ENCODE data around the gene GALT.
A peak's percentile ranks its signal among the peaks of the same experiment; 100 is the strongest.

The GALT gene

GRCh38 chr9:34651321-34651720, 4.8 kb downstream of the GALT start:
- Histone ChIP-seq H3K36me3 (ENCODE audit: control insufficient read depth in 5 of 5, insufficient read depth in 5 of 5, low read length in 5 of 5) (peaks cover 0 to 24% (median 22%) of the 10 kb centered on the region in 5 donors), H3K4me3 (ENCODE audit: low read depth in 1 of 5, low read length in 5 of 5) (peak overlapping the region; percentile 61 to 83 (median 71)), H3K27me3 (ENCODE audit: control insufficient read depth in 5 of 5, insufficient read depth in 4 of 5, low read length in 5 of 5) (no peaks in the 10 kb centered on the region), H3K4me1 (ENCODE audit: control insufficient read depth in 5 of 5, insufficient read depth in 5 of 5, low read length in 5 of 5) (peaks cover 24 to 67% (median 65%) of the 10 kb centered on the region in 5 donors), H3K9ac (ENCODE audit: low read length in 5 of 5) (peak overlapping the region; percentile 17 to 82 (median 56)), H3K27ac (ENCODE audit: low read depth, low read length) (peak overlapping the region; percentile 93), H3K9me3 (ENCODE audit: control insufficient read depth in 5 of 5, low read length in 5 of 5) (no peaks in the 10 kb centered on the region)

DNA sequence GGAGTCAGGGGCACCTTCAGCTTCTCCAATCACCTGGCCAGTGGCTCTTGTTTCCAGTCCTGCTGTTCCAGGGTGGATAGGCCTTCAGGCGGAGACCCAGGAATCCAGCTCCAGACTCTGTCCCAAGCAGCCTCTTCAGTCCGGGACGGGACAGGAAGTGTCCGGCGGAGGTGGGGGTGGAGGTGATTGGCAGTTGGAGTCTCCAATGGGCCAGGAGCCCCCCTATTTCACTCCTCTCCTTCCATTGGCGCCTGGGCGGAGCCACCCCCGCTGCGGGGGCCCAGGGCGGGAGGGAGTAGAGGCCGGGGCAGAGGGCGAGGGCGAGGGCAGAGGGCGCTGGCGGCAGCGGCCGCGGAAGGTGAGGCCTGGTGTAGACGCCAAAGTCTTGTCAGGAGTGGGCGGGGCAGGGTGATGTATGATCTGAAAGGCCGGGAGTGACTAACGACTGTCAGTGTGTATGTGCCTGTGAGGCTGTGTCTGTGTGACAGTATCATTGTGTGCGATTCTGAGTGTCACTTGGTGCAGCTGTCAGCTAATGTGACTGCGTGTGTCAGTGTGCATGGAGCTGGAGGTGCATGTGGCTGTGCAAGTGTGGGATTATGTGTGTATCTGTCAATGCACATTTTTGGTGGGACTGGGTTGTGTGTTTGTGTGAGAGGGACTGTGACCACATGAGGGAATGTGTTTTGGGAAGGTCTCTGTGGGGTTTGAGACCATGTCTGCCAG, 5.6 kb downstream of the GALT start, which contains the start of gene IL11RA:
Gene IL11RA, plus strand, starts transcription at position 310 of the 726 bp plus-strand sequence. CDS start 3,033 bp downstream, outside the sequence.
- Histone ChIP-seq H3K27me3 (ENCODE audit: control insufficient read depth in 5 of 5, insufficient read depth in 4 of 5, low read length in 5 of 5) (no peaks in the 10 kb centered on the region), H3K9ac (ENCODE audit: low read length in 5 of 5) (peak within 1 kb of the TSS; percentile 17 to 82 (median 74)), H3K4me3 (ENCODE audit: low read depth in 1 of 5, low read length in 5 of 5) (peak within 1 kb of the TSS; percentile 61 to 83 (median 71)), H3K36me3 (ENCODE audit: control insufficient read depth in 5 of 5, insufficient read depth in 5 of 5, low read length in 5 of 5) (peaks cover 0 to 26% (median 22%) of the 10 kb centered on the region in 5 donors), H3K27ac (ENCODE audit: low read depth, low read length) (peak within 1 kb of the TSS; percentile 93), H3K9me3 (ENCODE audit: control insufficient read depth in 5 of 5, low read length in 5 of 5) (no peaks in the 10 kb centered on the region), H3K4me1 (ENCODE audit: control insufficient read depth in 5 of 5, insufficient read depth in 5 of 5, low read length in 5 of 5) (peaks cover 24 to 61% (median 58%) of the 10 kb centered on the region in 5 donors)

DNA sequence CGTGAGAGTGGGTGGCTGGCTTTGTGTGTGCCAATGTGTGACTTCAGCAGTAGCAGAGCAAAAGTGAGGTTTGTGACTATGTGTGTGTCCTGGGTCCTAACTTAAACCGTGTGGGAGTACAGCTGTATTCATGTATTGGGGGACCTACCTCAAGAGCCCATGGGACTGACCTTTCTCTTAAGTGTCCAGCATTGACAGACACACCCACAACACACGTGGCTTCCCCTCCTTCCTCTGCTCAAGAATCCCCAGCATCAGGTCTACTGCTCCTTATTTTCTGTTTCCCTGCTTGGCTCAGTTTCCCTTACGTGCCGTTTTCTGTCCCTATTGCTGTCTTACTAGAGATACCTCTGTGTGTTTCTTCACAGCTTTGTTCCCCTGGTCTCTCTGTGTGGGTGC, 6.1 kb downstream of the GALT start:
- Histone ChIP-seq H3K27ac (ENCODE audit: low read depth, low read length) (peak overlapping the region; percentile 93), H3K27me3 (ENCODE audit: control insufficient read depth in 5 of 5, insufficient read depth in 4 of 5, low read length in 5 of 5) (no peaks in the 10 kb centered on the region), H3K4me1 (ENCODE audit: control insufficient read depth in 5 of 5, insufficient read depth in 5 of 5, low read length in 5 of 5) (peaks cover 19 to 56% (median 52%) of the 10 kb centered on the region in 5 donors), H3K4me3 (ENCODE audit: low read depth in 1 of 5, low read length in 5 of 5) (peak overlapping the region; percentile 61 to 83 (median 71)), H3K9me3 (ENCODE audit: control insufficient read depth in 5 of 5, low read length in 5 of 5) (no peaks in the 10 kb centered on the region), H3K9ac (ENCODE audit: low read length in 5 of 5) (peak overlapping the region; percentile 17 to 82 (median 74)), H3K36me3 (ENCODE audit: control insufficient read depth in 5 of 5, insufficient read depth in 5 of 5, low read length in 5 of 5) (peaks cover 0 to 31% (median 23%) of the 10 kb centered on the region in 5 donors)

DNA sequence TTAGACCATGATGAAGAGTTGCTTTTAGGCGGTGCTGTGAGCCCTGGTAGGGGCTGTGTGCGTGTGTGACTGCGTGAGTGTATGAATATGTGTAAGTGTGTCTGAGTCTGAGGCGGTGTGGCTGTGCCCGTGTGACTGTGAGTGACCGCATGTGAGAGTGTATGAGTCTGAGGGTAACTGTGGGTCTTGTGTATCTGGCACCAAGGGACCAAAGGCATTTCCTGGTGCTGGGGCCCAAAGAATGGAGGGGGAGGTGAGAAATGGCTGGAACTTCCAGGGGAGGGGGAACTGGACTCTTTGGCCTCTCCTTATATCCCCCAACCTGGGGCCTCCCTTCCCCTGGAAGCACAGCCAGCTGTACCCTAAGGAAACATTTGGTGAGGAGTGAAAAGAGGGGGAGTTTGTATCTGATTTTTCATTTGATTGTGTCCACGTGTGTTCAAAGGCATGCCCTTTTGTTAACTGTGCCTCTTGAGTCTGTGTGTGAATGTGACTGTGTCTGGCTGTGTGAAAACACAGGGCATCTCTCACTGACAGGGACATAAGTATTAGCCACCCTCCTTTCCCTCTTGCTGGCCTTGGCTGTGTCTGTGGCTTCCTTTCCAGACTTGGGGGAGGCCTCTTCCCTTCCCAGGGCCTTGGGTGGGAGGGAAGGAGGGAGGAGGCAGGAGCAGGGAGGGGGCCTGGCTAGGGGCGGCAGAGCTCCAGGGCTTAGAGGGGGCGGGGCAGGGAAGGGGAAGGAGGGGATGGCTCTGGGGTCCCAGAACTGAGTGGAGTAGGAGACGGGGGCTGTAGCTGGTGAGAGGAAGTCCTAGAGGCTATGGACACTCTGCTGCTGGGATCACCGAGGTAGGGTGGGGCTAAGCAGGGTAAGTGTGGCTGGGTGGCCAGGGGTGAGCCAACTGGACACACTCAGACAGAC, 6.9 kb downstream of the GALT start:
- peak overlapping the region in 3 of 5 donors; percentile 22 to 74 (median 71) for H3K4me3 ChIP-seq (ENCODE audit: low read depth in 1 of 5, low read length in 5 of 5)
- peak overlapping the region in 3 of 5 donors; percentile 6 to 82 (median 17) for H3K9ac ChIP-seq (ENCODE audit: low read length in 5 of 5)

DNA sequence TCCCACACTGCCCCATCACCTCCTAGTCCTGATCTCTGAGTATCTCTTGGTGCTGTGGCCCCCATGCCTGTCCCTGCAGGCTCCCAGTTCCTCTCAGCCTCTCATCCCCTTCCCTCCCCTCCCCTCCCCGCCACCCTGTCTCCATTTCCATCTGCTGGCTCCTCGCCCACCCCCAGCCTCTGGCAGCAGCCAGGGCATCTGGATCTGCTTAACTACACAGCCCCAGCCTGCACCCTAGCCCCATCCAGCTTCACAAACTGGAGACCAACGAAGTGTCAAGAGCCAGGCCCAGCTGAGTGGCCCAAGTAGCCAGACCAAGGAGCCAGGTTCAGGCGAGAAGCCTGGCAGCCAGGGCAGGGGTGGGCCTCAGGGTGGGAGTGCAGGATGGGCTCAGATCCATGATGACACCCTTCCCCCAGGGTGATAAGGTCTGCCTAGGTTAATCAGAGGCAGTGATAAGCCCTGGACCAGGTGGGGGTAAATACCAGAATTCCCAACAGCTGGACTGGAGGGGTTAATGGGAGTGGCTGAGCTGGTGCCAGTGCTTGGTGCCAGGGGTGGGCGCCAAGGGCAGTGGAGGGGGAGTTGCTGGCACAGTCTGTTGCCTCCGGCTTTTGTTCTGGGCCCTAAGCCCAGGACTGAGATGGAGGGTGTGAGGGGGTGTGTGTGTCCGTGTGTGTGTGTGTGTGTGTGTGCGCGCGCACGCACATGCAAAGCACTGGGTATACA, 8.0 kb downstream of the GALT start:
- Histone ChIP-seq H3K27ac (ENCODE audit: low read depth, low read length) (peak overlapping the region; percentile 93), H3K36me3 (ENCODE audit: control insufficient read depth in 5 of 5, insufficient read depth in 5 of 5, low read length in 5 of 5) (peaks cover 0 to 18% (median 9%) of the 10 kb centered on the region in 5 donors), H3K4me1 (ENCODE audit: control insufficient read depth in 5 of 5, insufficient read depth in 5 of 5, low read length in 5 of 5) (peaks cover 19 to 49% (median 44%) of the 10 kb centered on the region in 5 donors), H3K9me3 (ENCODE audit: control insufficient read depth in 5 of 5, low read length in 5 of 5) (no peaks in the 10 kb centered on the region), H3K9ac (ENCODE audit: low read length in 5 of 5) (peak overlapping the region in 1 of 5 donors; percentile 22), H3K4me3 (ENCODE audit: low read depth in 1 of 5, low read length in 5 of 5) (no peak overlapping the region), H3K27me3 (ENCODE audit: control insufficient read depth in 5 of 5, insufficient read depth in 4 of 5, low read length in 5 of 5) (no peaks in the 10 kb centered on the region)

More for the DNA sequence above, 6.9 kb downstream of the GALT start:
- Histone ChIP-seq H3K27me3 (ENCODE audit: control insufficient read depth in 5 of 5, insufficient read depth in 4 of 5, low read length in 5 of 5) (no peaks in the 10 kb centered on the region), H3K9me3 (ENCODE audit: control insufficient read depth in 5 of 5, low read length in 5 of 5) (no peaks in the 10 kb centered on the region), H3K36me3 (ENCODE audit: control insufficient read depth in 5 of 5, insufficient read depth in 5 of 5, low read length in 5 of 5) (peaks cover 0 to 28% (median 18%) of the 10 kb centered on the region in 5 donors), H3K4me1 (ENCODE audit: control insufficient read depth in 5 of 5, insufficient read depth in 5 of 5, low read length in 5 of 5) (peaks cover 19 to 49% (median 44%) of the 10 kb centered on the region in 5 donors), H3K27ac (ENCODE audit: low read depth, low read length) (peak overlapping the region; percentile 93)

GRCh38 chr9:34655394-34655793, 8.9 kb downstream of the GALT start:
- Histone ChIP-seq H3K4me3 (ENCODE audit: low read depth in 1 of 5, low read length in 5 of 5) (no peak overlapping the region), H3K27ac (ENCODE audit: low read depth, low read length) (no peak overlapping the region), H3K36me3 (ENCODE audit: control insufficient read depth in 5 of 5, insufficient read depth in 5 of 5, low read length in 5 of 5) (peaks cover 0 to 18% (median 9%) of the 10 kb centered on the region in 5 donors), H3K4me1 (ENCODE audit: control insufficient read depth in 5 of 5, insufficient read depth in 5 of 5, low read length in 5 of 5) (peaks cover 19 to 49% (median 44%) of the 10 kb centered on the region in 5 donors), H3K27me3 (ENCODE audit: control insufficient read depth in 5 of 5, insufficient read depth in 4 of 5, low read length in 5 of 5) (no peaks in the 10 kb centered on the region), H3K9ac (ENCODE audit: low read length in 5 of 5) (no peak overlapping the region), H3K9me3 (ENCODE audit: control insufficient read depth in 5 of 5, low read length in 5 of 5) (no peaks in the 10 kb centered on the region)

DNA sequence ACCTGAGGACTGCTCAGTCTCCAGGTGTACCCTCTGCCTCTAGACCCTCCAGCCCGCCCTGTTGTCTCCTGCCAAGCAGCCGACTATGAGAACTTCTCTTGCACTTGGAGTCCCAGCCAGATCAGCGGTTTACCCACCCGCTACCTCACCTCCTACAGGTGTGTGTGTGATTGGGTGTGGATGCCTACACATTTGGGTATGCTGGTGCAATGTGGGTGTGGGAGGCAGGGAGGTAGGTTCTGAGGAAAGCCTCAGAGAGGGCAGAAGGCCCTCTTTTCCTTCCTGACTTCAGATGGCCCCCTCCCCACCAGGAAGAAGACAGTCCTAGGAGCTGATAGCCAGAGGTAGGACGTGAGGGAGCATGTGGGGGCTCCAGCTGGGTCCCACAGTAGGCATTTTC, 10.5 kb downstream of the GALT start:
- Histone ChIP-seq H3K4me3 (ENCODE audit: low read depth in 1 of 5, low read length in 5 of 5) (no peak overlapping the region), H3K36me3 (ENCODE audit: control insufficient read depth in 5 of 5, insufficient read depth in 5 of 5, low read length in 5 of 5) (peaks cover 0 to 33% (median 20%) of the 10 kb centered on the region in 5 donors), H3K9ac (ENCODE audit: low read length in 5 of 5) (no peak overlapping the region), H3K27ac (ENCODE audit: low read depth, low read length) (no peak overlapping the region), H3K9me3 (ENCODE audit: control insufficient read depth in 5 of 5, low read length in 5 of 5) (no peaks in the 10 kb centered on the region), H3K4me1 (ENCODE audit: control insufficient read depth in 5 of 5, insufficient read depth in 5 of 5, low read length in 5 of 5) (peaks cover 14 to 37% (median 31%) of the 10 kb centered on the region in 5 donors), H3K27me3 (ENCODE audit: control insufficient read depth in 5 of 5, insufficient read depth in 4 of 5, low read length in 5 of 5) (no peaks in the 10 kb centered on the region)

DNA sequence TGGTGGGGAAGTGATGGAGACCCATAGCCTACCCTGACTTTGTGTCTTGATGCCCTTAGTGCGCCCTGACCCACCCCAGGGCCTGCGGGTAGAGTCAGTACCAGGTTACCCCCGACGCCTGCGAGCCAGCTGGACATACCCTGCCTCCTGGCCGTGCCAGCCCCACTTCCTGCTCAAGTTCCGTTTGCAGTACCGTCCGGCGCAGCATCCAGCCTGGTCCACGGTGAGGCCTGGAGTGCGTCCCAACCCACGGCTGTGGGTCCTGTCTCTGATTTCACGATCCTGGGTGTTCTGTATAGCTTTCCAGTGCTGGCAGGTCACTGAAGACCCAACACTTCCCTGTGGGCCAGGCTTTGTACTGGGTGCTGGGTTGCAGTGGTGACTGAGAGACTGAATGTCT, 12.0 kb downstream of the GALT start:
- peaks cover 3 to 22% (median 16%) of the 10 kb centered on the region in 5 donors for H3K4me1 ChIP-seq (ENCODE audit: control insufficient read depth in 5 of 5, insufficient read depth in 5 of 5, low read length in 5 of 5)
- H3K4me3 ChIP-seq (ENCODE audit: low read depth in 1 of 5, low read length in 5 of 5): no peak overlapping the region
- H3K9me3 ChIP-seq (ENCODE audit: control insufficient read depth in 5 of 5, low read length in 5 of 5): no peaks in the 10 kb centered on the region
- H3K27me3 ChIP-seq (ENCODE audit: control insufficient read depth in 5 of 5, insufficient read depth in 4 of 5, low read length in 5 of 5): no peaks in the 10 kb centered on the region
- no peak overlapping the region for H3K27ac ChIP-seq (ENCODE audit: low read depth, low read length)
- peaks cover 0 to 42% (median 24%) of the 10 kb centered on the region in 5 donors for H3K36me3 ChIP-seq (ENCODE audit: control insufficient read depth in 5 of 5, insufficient read depth in 5 of 5, low read length in 5 of 5)
- H3K9ac ChIP-seq (ENCODE audit: low read length in 5 of 5): no peak overlapping the region

DNA sequence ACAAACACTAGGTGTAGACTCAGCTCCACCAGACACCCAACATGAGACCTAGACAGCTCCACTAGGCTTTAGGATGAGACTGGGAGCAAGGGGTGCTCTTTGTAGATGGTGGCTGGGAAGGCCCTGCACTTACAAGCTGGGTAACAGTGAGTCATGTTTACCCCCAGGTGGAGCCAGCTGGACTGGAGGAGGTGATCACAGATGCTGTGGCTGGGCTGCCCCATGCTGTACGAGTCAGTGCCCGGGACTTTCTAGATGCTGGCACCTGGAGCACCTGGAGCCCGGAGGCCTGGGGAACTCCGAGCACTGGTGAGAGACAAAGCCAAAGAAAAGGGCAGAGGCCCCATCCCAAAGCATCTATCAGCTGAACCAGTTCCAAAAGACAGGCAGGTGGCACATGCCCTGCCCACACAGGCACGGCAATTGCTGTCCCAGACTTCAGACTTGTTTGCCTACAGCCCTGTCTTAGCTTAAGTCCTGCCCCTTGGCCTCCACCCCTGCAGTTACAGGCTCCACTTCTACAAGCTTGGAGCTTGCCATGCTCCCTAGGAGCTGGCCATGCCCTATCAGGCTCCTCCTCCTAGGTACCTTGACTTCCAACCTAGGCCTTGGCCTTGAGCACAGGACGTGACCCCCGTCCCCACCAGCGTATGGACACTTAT, 13.2 kb downstream of the GALT start:
- peaks cover 0 to 15% (median 10%) of the 10 kb centered on the region in 5 donors for H3K4me1 ChIP-seq (ENCODE audit: control insufficient read depth in 5 of 5, insufficient read depth in 5 of 5, low read length in 5 of 5)
- H3K27me3 ChIP-seq (ENCODE audit: control insufficient read depth in 5 of 5, insufficient read depth in 4 of 5, low read length in 5 of 5): no peaks in the 10 kb centered on the region
- no peaks in the 10 kb centered on the region for H3K9me3 ChIP-seq (ENCODE audit: control insufficient read depth in 5 of 5, low read length in 5 of 5)
- peaks cover 0 to 42% (median 24%) of the 10 kb centered on the region in 5 donors for H3K36me3 ChIP-seq (ENCODE audit: control insufficient read depth in 5 of 5, insufficient read depth in 5 of 5, low read length in 5 of 5)
- no peak overlapping the region for H3K4me3 ChIP-seq (ENCODE audit: low read depth in 1 of 5, low read length in 5 of 5)
- H3K27ac ChIP-seq (ENCODE audit: low read depth, low read length): no peak overlapping the region
- no peak overlapping the region for H3K9ac ChIP-seq (ENCODE audit: low read length in 5 of 5)
